ENCODE measurements around the gene FLCN.

DNA sequence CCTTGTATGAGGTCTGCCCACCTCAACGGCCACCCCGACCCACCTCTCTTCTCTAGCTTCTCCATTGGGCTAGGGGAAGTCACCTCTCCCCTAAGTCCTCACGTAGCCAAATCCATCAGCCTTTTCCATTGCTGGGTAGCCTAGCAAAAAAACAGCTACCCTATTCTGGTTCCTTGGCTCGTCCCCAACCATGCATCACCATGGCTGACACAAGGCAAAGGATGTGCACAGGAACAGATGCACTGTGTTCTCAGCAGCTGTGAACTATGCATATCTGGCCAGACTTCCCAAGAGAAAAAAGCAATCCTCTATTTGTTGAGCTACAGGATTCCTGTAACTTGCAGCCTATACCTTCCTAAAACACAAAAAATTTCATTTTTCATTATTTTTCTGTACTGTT lies 22.0 kb upstream of the FLCN start:
- TF ChIP-seq, protein P1, sequence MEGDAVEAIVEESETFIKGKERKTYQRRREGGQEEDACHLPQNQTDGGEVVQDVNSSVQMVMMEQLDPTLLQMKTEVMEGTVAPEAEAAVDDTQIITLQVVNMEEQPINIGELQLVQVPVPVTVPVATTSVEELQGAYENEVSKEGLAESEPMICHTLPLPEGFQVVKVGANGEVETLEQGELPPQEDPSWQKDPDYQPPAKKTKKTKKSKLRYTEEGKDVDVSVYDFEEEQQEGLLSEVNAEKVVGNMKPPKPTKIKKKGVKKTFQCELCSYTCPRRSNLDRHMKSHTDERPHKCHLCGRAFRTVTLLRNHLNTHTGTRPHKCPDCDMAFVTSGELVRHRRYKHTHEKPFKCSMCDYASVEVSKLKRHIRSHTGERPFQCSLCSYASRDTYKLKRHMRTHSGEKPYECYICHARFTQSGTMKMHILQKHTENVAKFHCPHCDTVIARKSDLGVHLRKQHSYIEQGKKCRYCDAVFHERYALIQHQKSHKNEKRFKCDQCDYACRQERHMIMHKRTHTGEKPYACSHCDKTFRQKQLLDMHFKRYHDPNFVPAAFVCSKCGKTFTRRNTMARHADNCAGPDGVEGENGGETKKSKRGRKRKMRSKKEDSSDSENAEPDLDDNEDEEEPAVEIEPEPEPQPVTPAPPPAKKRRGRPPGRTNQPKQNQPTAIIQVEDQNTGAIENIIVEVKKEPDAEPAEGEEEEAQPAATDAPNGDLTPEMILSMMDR (IDR thresholded peaks at IDR 0.05 in 4 of 5, conservative IDR thresholded peaks at IDR 0.05 in 1 of 5), result no peak
- TF ChIP-seq POLR2A (IDR thresholded peaks at IDR 0.05), result no peak
